ENCODE data around the gene MMP11. TPM values are rescaled to one million over a fixed set of nuclear protein-coding genes. Genes with fewer than 3 reads are reported as not detected.

The MMP11 gene
- total RNA-seq, 2 donors from 2014 or later, result 0.50 TPM; not detected in 1

DNA sequence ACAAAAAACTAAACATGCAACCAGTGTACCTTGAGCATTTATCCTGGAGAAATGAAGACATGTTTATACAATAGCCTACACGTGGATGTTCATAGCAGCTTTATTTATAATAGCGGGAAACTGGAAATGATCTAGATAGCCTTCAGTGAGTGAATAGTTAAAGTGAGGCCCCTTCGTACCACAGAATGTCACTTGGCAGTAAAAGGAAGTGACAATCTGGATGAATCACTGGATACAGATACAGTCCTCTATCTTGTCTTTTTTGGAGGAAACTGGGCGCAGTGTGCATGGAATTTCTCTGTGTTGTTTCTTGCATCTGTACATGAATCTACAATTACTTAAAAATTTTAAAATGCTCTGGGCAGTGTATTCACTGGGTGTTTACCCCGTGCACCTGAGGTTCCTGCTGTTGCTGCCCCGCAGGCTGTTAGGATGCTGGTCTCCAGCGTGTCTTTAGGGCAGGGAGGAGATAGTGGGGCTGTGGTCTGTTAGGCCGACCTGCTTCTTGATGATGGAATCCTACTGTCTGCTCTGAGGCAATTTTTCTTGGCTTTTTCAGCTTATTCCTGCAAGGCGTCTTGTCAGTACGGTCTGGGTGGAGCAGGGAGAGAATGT lies 43.0 kb downstream of the MMP11 start:
- no peak for DNase-seq (ENCODE audit: low spot score)
- no peak overlapping the region for H3K27ac Mint-ChIP-seq
- ATAC-seq, result no peak
- H3K36me3 Mint-ChIP-seq, result peaks cover 7% of the 10 kb centered on the region
- no peaks in the 10 kb centered on the region for H3K9me3 Mint-ChIP-seq
- H3K4me3 Mint-ChIP-seq, result no peak overlapping the region
- no peaks in the 10 kb centered on the region for H3K27me3 Mint-ChIP-seq
- peaks cover 3 to 9% of the 10 kb centered on the region in 2 donors for H3K4me1 Mint-ChIP-seq (ENCODE audit: low read depth in 2 of 2)

DNA sequence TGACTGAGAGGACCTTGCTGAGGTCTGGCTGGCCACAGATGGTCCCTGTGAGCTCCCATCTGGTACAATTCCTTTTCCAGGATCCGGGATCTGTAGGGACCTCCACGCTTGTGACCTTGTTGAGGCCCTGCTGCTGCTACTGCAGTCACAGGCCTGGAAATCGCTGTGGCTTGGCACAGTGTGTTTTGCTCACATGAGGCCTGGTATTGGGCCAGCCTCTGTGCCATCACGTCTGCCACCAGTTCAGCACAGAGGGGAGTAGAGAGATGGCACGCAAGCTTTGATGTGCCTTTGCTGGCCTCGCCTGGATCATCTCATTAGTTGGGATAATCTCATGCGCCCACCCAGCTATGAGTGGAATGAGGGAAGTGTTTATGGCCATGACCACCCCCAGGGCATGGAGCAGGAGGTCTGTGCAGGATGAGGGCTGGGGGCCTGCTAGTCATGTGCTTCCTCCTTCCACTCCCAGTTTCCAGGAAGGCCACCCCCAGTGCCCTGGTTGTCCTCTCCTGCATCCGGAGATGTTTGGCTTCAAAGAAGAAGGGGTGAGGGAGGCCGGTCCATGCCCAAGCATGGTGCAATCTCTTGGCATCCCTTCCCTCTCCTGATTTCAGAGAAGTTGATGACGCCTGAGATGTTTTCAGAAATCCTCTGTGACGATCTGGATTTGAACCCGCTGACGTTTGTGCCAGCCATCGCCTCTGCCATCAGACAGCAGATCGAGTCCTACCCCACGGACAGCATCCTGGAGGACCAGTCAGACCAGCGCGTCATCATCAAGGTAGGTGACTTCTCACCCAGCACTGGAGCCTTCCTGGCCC lies 43.7 kb downstream of the MMP11 start:
- no peak for ATAC-seq
- DNase-seq (ENCODE audit: low spot score), result no peak
- Mint-ChIP-seq H3K27ac (no peak overlapping the region), H3K9me3 (no peaks in the 10 kb centered on the region), H3K4me3 (no peak overlapping the region), H3K27me3 (no peaks in the 10 kb centered on the region), H3K36me3 (peaks cover 4% of the 10 kb centered on the region), H3K4me1 (ENCODE audit: low read depth in 2 of 2) (peaks cover 5 to 10% of the 10 kb centered on the region in 2 donors)

DNA sequence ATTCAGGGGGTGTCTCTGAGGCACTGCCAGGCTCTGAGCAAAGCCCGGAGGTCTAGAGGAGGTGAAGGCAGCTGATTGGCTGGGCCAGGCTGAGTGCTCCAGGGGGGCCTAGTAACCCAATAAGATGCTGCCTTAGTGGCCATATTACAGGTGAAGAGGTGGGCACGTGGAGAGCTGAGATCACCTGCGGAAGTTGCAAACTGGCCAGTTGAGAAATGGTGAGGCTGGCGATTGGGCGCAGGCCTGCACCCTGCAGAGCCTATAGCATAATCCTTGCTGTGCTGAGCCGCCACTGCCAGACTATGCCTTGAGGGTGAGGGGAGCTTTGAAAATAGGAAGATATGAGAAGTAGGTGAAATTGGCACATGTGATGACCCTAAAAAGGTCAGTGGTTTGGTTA lies 44.5 kb downstream of the MMP11 start:
- no peaks in the 10 kb centered on the region for H3K9me3 Mint-ChIP-seq
- peaks cover 5 to 10% of the 10 kb centered on the region in 2 donors for H3K4me1 Mint-ChIP-seq (ENCODE audit: low read depth in 2 of 2)
- ATAC-seq, result no peak
- no peak overlapping the region for H3K27ac Mint-ChIP-seq
- DNase-seq (ENCODE audit: low spot score), result no peak
- no peaks in the 10 kb centered on the region for H3K27me3 Mint-ChIP-seq
- H3K4me3 Mint-ChIP-seq, result no peak overlapping the region
- H3K36me3 Mint-ChIP-seq, result no peaks in the 10 kb centered on the region

DNA sequence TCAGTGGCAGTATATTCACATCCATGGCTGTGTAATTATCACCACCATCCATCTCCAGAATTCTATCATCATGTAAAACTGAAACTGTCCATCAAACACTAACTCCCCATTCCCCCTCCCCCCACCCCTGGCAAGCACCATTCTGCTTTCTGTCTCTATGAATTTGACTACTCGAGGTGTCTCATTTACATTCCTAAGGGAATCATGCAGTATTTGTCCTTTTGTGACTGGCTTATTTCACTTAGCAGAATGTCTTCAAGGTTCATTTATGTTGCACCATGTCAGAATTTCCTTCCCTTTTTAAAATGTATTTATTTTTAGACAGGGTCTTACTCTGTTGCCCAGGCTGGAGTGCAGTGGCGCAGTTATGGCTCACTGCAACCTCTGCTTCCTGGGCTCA lies 45.9 kb downstream of the MMP11 start:
- Mint-ChIP-seq H3K27ac (no peak overlapping the region), H3K4me3 (no peak overlapping the region), H3K4me1 (ENCODE audit: low read depth in 2 of 2) (peaks cover 8 to 10% of the 10 kb centered on the region in 2 donors), H3K36me3 (no peaks in the 10 kb centered on the region), H3K27me3 (no peaks in the 10 kb centered on the region), H3K9me3 (no peaks in the 10 kb centered on the region)
- ATAC-seq, result no peak
- DNase-seq (ENCODE audit: low spot score), result no peak

DNA sequence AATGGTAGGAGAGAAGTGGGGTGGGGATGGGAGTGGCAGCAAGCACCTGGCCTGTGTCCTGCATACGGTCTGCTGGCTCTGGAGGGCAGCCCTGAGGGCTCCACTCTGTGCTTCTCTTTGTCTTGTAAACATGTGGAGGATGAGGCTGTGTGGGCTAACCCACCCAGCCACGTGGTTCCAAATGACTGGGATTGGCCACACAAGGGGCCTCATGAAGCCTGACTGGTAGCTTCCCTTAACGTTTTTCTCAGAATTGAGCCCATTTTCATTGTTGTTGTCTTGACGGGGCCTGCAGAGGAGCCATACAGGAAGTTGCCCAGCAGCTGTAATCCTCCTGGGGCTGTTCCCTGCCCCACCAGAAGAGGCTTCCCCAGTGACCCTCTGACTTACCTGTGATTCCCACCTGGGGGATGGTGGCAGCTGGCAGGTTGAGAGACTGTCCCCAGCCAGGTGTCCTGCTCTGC lies 48.1 kb downstream of the MMP11 start:
- Mint-ChIP-seq H3K27me3 (no peaks in the 10 kb centered on the region), H3K9me3 (no peaks in the 10 kb centered on the region), H3K27ac (peak overlapping the region; percentile 57 to 63), H3K4me3 (peak overlapping the region; percentile 47), H3K4me1 (ENCODE audit: low read depth in 2 of 2) (peaks cover 10 to 12% of the 10 kb centered on the region in 2 donors), H3K36me3 (no peaks in the 10 kb centered on the region)
- ATAC-seq (peak; percentile 61 to 81), DNase-seq (ENCODE audit: low spot score) (no peak)

DNA sequence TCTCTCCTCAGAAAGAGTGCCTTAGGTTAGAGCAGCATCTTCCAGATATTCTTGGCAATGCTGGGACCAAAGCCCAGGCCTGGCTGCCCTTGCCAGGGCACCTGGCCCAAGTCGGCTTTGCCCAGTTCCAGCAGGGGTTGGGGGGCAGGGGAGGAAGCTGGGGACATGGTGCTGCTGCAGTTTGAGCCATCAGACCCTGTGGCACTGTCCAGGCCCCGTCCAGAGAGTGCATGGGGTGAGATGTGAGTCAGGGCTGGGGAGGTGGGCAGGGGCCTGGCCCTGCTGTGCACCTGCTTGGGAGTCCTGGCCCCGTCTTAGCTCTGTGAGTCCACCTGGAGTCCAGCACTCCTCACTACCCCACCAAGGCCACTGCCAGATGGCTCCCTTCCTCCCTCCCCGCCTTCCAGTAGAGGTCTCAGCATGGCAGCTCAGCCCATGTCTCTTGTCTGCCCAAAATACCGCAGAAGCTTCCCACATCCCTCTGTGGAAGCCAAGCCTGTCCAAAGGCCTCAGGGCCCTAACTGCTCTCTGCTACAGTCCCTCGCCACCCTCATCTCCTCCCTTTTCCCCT lies 49.5 kb downstream of the MMP11 start:
- Mint-ChIP-seq H3K4me1 (ENCODE audit: low read depth in 2 of 2) (peaks cover 10 to 12% of the 10 kb centered on the region in 2 donors), H3K27ac (peak overlapping the region; percentile 58 to 60), H3K27me3 (no peaks in the 10 kb centered on the region), H3K9me3 (no peaks in the 10 kb centered on the region), H3K4me3 (no peak overlapping the region), H3K36me3 (no peaks in the 10 kb centered on the region)
- ATAC-seq, result no peak
- no peak for DNase-seq (ENCODE audit: low spot score)

DNA sequence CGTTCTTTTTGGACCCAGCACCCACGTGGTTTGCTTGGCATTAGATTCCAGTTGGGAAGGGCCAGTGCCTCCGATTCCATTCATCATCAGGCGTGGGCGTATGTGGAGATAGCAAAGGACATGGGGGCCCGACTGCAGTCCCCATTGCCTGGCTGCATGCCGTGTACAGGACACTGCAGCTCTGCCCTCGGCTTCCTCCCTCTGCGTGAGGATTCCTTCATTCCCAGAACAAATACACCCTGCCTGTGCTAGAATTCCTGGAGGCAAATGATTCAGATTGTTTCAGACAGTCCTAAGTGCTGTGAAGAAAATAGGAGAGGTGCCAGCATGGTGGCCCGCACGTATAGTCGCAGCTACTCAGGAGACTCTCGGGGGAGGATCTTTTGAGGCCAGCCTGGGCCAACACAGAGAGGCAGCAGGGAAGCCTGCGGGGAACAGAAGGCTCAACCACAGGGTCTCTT lies 50.7 kb downstream of the MMP11 start:
- no peak for ATAC-seq
- peaks cover 10 to 12% of the 10 kb centered on the region in 2 donors for H3K4me1 Mint-ChIP-seq (ENCODE audit: low read depth in 2 of 2)
- no peaks in the 10 kb centered on the region for H3K27me3 Mint-ChIP-seq
- H3K36me3 Mint-ChIP-seq, result no peaks in the 10 kb centered on the region
- DNase-seq (ENCODE audit: low spot score), result no peak
- no peak overlapping the region for H3K4me3 Mint-ChIP-seq
- H3K27ac Mint-ChIP-seq, result peak overlapping the region in 1 of 2 donors; percentile 60
- H3K9me3 Mint-ChIP-seq, result no peaks in the 10 kb centered on the region

DNA sequence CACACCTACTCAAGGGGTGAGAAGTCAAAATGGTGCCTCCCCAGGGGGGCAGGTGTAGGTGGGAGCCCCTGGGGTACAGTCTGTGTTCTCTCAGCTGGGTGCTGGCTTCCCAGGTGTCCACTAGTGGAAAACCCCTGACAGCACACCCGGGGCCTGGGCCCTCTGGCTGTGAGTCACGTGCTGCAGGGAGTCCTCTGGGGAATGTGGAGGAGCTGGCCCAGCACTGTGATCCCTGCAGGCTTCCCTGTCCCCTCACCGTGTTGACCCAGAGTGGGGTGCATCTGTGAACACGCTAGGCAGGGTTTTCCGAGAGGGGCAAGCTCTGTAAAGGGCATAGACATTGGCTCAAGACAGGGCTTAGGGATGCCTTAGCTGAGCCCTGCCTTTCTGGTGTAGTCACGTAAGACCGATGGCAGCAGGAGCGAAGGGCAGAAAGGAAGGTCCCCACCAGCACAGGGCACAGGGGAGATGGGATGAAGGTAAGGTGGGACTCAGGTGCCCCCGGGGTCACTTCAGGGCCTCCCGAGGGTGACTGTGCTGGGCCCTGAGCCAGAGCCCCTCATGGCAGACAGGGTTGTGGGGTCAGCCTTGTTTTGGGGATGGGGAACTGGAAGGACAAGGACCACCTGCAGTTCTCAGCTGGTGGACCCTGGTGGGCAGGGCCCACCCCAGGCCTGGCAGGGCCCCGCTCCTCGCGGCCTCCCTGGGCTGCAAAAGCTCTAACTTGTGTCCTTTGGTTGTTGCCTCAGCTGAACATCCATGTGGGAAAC lies 52.0 kb downstream of the MMP11 start:
- H3K36me3 Mint-ChIP-seq, result no peaks in the 10 kb centered on the region
- no peak overlapping the region for H3K4me3 Mint-ChIP-seq
- no peaks in the 10 kb centered on the region for H3K9me3 Mint-ChIP-seq
- ATAC-seq (no peak), DNase-seq (ENCODE audit: low spot score) (no peak)
- H3K27me3 Mint-ChIP-seq, result no peaks in the 10 kb centered on the region
- peaks cover 15 to 17% of the 10 kb centered on the region in 2 donors for H3K4me1 Mint-ChIP-seq (ENCODE audit: low read depth in 2 of 2)
- no peak overlapping the region for H3K27ac Mint-ChIP-seq

DNA sequence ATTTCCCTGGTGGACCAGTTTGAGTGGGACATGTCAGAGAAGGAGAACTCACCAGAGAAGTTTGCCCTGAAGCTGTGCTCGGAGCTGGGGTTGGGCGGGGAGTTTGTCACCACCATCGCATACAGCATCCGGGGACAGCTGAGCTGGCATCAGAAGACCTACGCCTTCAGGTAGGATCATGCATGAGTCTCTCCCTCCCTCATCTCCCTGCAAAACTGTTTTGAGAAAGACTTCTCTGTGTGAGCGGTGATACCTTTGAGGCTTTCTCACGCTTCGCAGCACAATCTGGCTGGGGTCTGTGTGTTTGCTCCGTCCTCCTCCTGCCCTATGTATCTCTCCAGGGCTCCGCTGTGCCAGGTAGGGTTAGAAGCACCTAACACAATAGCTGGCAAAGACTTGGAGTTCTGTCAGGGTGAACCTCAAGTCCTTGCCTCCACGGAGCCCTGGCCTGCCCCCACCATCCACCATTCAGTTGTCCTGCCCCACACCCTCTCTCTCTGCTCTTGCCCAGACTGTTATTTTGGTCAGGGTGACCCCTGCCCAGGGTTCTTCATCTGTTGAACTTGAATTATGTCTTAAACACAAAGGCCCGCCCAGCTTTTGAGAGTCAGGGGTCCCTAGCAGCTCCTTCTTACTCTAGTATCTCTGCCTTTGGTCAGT lies 52.7 kb downstream of the MMP11 start:
- Mint-ChIP-seq H3K27me3 (no peaks in the 10 kb centered on the region), H3K9me3 (no peaks in the 10 kb centered on the region), H3K27ac (no peak overlapping the region), H3K4me3 (no peak overlapping the region), H3K4me1 (ENCODE audit: low read depth in 2 of 2) (peaks cover 9 to 19% of the 10 kb centered on the region in 2 donors), H3K36me3 (no peaks in the 10 kb centered on the region)
- ATAC-seq (no peak), DNase-seq (ENCODE audit: low spot score) (no peak)

DNA sequence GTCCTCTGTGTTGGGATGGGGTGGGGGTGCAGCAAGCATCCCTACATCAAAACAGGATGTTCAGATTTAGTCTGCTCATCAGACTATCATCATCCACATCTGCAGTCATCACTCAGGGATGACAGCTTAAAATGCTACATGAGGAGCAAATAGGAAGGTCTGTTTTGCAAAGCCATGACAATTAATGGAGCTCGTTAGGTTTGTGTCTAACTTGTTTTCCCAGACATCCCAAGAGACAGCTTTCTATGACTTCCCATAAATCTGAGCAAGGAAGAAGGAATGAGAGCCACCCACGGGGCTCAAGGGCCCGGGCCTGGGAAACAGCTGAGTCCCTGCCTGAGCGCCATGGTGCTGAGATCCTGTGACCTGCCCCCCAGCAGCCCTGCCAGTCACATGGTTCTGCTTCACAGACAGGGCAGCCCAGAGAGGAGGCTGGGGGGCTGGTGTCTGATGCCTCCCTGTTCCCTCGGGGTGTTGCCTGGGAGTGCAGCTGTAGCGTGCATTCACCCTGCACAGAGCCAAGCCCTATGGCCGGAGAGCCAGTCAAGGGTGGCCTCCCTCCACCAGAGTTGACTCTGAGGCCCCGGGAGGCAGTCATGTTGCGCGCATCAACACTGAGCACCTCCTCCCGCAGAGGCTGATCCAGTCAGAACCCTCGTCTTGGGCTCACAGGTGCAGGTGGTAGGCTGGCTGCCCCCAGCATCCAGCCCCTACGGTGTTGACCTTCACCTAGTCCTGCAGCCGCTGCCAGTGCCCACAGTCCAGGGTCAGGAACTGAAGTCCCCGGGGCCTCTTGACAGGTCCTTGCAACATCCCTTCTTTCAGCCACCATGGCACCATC lies 54.1 kb downstream of the MMP11 start:
- H3K4me1 Mint-ChIP-seq (ENCODE audit: low read depth in 2 of 2), result peaks cover 5 to 14% of the 10 kb centered on the region in 2 donors
- DNase-seq (ENCODE audit: low spot score), result no peak
- no peak for ATAC-seq
- no peaks in the 10 kb centered on the region for H3K27me3 Mint-ChIP-seq
- H3K27ac Mint-ChIP-seq, result no peak overlapping the region
- no peak overlapping the region for H3K4me3 Mint-ChIP-seq
- no peaks in the 10 kb centered on the region for H3K36me3 Mint-ChIP-seq
- no peaks in the 10 kb centered on the region for H3K9me3 Mint-ChIP-seq

DNA sequence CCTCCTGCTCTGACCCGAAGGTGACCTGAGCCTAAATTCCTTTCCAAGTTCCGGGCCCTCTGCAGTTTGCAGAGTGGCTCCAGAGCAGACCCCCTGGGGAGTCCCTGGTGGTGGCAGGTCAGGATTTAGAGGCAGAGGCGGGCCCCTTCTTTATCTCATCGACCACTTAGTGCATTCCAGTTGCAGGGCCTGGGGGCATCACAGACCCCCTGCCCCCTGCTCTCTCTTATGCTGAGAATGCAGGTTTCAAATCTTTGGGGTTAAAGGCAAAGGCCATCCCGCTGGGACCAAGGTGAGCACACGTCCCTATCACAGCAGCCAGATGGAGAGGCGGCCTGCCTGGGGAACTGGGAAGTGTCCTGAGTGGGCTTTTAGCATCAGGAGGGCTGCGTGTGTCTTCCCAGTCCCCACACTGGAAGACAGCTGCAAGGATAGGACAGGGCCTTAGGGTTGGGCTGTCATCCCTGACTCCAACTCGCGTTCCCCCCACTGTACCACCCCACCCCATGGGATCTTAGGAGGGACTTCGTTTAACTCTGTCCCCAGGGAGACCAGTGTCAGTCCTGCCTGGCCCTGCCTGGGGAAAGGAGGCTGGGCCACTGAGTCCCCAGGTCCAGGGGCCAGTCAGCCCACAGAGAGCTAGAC lies 54.8 kb downstream of the MMP11 start:
- Mint-ChIP-seq H3K36me3 (no peaks in the 10 kb centered on the region), H3K4me3 (no peak overlapping the region), H3K27me3 (no peaks in the 10 kb centered on the region), H3K27ac (no peak overlapping the region), H3K9me3 (no peaks in the 10 kb centered on the region), H3K4me1 (ENCODE audit: low read depth in 2 of 2) (peaks cover 5 to 14% of the 10 kb centered on the region in 2 donors)
- no peak for ATAC-seq
- no peak for DNase-seq (ENCODE audit: low spot score)

All from natural killer cell treated with Interleukin-12 subunit alpha and Interleukin-12 subunit beta and Interleukin-15 and Interleukin-18, amount 100 ng/mL, for 72 hours (primary cell).